Common myeloid progenitor, CD34-positive (primary cell): ENCODE data around the gene RDX.

Experiments
- CTCF ChIA-PET: fragments of 350-600 bp; sonication (Branson Sonifier 250); formaldehyde crosslinking; loops from one replicate; lab custom pipeline; 2021; ENCODE audit warnings: antibody characterized with exemption; lab: Charles Lee
- POLR2A ChIA-PET: fragments of 350-600 bp; sonication (Branson Sonifier 250); formaldehyde crosslinking; loops from one replicate; lab custom pipeline; 2021; ENCODE audit warnings: antibody characterized with exemption; lab: Charles Lee
- DNase-seq, 3 donors: peaks; one replicate each; pipeline versions ENCODE4 v3.0.0 to v3.0.0-alpha.2; 2013
- H3K27ac ChIP-seq, 2 experiments: 1 replicate in 1 of 2; 2 replicates in 1 of 2; pipeline ENCODE4 v1.7.0; 2013; ENCODE audit warnings: inconsistent platforms in 2 of 2, low read length in 2 of 2, mild to moderate bottlenecking in 2 of 2, low read depth in 1 of 2, moderate library complexity in 1 of 2; ENCODE audit not compliant: severe bottlenecking in 2 of 2, insufficient read depth in 1 of 2, poor library complexity in 1 of 2
- H3K27me3 ChIP-seq, 5 experiments: replicated peaks in 2 of 5; 1 replicate in 3 of 5; 2 replicates in 2 of 5; pipeline versions ENCODE4 v1.6.1 to v1.7.0; 2013; ENCODE audit warnings: low read length in 4 of 5, mild to moderate bottlenecking in 2 of 5, moderate library complexity in 2 of 5, inconsistent platforms in 1 of 5; ENCODE audit not compliant: insufficient read depth in 5 of 5, control insufficient read depth in 4 of 5
- H3K36me3 ChIP-seq, 4 experiments: 1 replicate in 2 of 4; 2 replicates in 2 of 4; pipeline versions ENCODE4 v1.6.1 to v1.7.0; 2013; ENCODE audit warnings: low read length in 3 of 4, control low read depth in 1 of 4, mild to moderate bottlenecking in 1 of 4; ENCODE audit not compliant: control insufficient read depth in 4 of 4, insufficient read depth in 4 of 4
- H3K4me1 ChIP-seq, 4 experiments: 1 replicate in 3 of 4; 2 replicates in 1 of 4; pipeline versions ENCODE4 v1.6.1 to v1.7.1; 2013; ENCODE audit warnings: low read length in 3 of 4, mild to moderate bottlenecking in 3 of 4, control low read depth in 1 of 4, inconsistent platforms in 1 of 4, moderate library complexity in 1 of 4; ENCODE audit not compliant: control insufficient read depth in 4 of 4, insufficient read depth in 4 of 4; ENCODE audit errors: control extremely low read depth in 1 of 4
- H3K4me3 ChIP-seq, 7 experiments: 1 replicate in 4 of 7; 2 replicates in 3 of 7; pipeline versions ENCODE4 v1.5.1 to v1.7.0; 2013; ENCODE audit warnings: mild to moderate bottlenecking in 7 of 7, low read length in 6 of 7, moderate library complexity in 6 of 7, inconsistent platforms in 2 of 7, low read depth in 2 of 7, control low read depth in 1 of 7; ENCODE audit not compliant: insufficient read depth in 4 of 7, control insufficient read depth in 1 of 7; ENCODE audit errors: extremely low read depth in 1 of 7
- H3K9me3 ChIP-seq, 5 experiments: 1 replicate in 4 of 5; 2 replicates in 1 of 5; pipeline versions ENCODE4 v1.6.1 to v1.7.1; 2013; ENCODE audit warnings: low read length in 4 of 5, mild to moderate bottlenecking in 2 of 5, inconsistent platforms in 1 of 5, low read depth in 1 of 5, moderate library complexity in 1 of 5; ENCODE audit not compliant: control insufficient read depth in 4 of 5, insufficient read depth in 2 of 5; ENCODE audit errors: control extremely low read depth in 1 of 5
- WGBS: methylation state at CpG from one replicate; pipeline ENCODE4 v1.1.5; 2013; ENCODE audit not compliant: insufficient coverage; 5-methylcytosine and 5-hydroxymethylcytosine counted together

Gene RDX

DNA sequence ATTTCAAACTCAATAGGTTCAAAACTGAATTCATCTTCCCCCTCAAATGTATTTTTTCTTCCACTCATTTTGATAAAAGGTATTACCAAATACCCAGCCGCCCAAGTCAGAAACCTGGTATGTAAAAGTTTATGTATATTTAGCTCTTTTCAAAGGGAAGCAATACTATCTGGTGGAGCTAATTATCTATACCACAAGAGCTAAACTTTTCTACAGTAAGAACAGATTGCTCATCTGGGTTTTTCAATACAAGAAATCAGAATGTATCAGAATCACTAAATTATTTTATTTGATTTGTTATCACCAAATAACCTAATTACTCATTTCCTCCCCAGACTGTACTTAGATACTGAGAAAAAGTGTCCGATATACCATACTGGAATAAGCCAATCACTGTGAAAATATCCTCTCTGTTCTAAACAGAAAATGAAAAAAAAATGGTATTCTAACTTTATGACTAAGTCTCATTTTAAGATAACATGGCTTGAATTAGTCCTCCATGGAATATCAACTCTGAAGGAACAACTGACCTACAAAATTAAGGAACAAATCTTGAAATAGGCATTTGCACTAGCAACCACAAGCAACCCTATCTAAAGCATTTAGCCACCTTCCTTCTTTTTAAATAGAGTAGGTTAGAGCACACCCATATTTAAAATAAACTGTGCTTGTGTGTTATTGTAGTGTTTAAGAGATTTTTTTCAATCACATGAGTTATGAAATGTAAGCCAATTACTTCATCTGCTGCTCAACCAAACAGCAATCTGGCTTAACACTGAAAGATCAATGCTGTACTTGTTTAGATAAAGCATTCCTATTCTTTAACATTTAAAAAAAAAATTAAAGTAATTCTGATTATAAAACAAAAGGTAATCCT lies 35.0 kb downstream of the RDX start:
- Histone ChIP-seq H3K36me3 (peaks cover 7 to 49% (median 29%) of the 10 kb centered on the region in 4 experiments), H3K27me3 (no peaks in the 10 kb centered on the region), H3K27ac (no peak overlapping the region), H3K9me3 (no peaks in the 10 kb centered on the region), H3K4me1 (no peaks in the 10 kb centered on the region), H3K4me3 (no peak overlapping the region)
- CTCF ChIA-PET: interaction anchor here (1.0 kb wide), 1 partner anchor 9 kb away, joined by 3 read pairs; no protein-coding TSS in a partner anchor
- no peak for DNase-seq
- POLR2A ChIA-PET: no interaction called here
- no CpG with 5 or more reads among the region's 2 CpGs for WGBS

DNA sequence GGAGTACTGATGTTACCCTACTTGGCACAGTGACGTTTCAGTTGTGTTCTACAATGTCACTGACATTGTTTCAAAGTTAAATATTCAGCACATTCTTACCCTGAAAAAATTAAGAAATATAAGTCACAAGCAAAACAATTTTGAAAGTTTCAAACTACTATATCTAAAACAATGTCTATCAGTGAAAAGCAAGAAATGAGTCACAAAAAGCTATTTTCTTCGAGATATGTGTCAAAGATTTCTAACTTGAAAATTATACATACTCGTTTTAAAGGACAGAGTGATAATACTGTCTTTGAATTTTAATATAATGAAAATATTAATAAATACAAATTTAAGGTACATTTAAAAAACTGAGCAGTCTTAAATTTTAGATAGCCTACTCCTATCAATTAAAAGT lies 42.9 kb downstream of the RDX start:
- 100% methylated on average over 1 of the region's 3 CpGs for WGBS
- H3K9me3 ChIP-seq: no peaks in the 10 kb centered on the region
- ChIA-PET POLR2A (no interaction called here), CTCF (no interaction called here)
- H3K27ac ChIP-seq: no peak overlapping the region
- H3K36me3 ChIP-seq: peaks cover 12 to 56% (median 28%) of the 10 kb centered on the region in 4 experiments
- peaks cover 0 to 20% (median 3%) of the 10 kb centered on the region in 4 experiments for H3K4me1 ChIP-seq
- no peak for DNase-seq
- H3K4me3 ChIP-seq: no peak overlapping the region
- no peaks in the 10 kb centered on the region for H3K27me3 ChIP-seq

- ChIA-PET POLR2A (no interaction called here), CTCF (interaction anchor here (3.7 kb wide), 1 partner anchor 22 kb away, joined by 24 read pairs; no protein-coding TSS in a partner anchor)
- no peak overlapping the region for H3K4me3 ChIP-seq
- peaks cover 0 to 20% (median 3%) of the 10 kb centered on the region in 4 experiments for H3K4me1 ChIP-seq
- no peak overlapping the region for H3K27ac ChIP-seq
- H3K27me3 ChIP-seq: no peaks in the 10 kb centered on the region
- no peaks in the 10 kb centered on the region for H3K9me3 ChIP-seq
- no CpG with 5 or more reads among the region's 1 CpG for WGBS
- peak in 2 of 3 donors; percentile 17 to 25 for DNase-seq
- H3K36me3 ChIP-seq: peaks cover 15 to 53% (median 30%) of the 10 kb centered on the region in 4 experiments
These were observed 44.6 kb downstream of the RDX start for GRCh38 chr11:110251836-110252235.

DNA sequence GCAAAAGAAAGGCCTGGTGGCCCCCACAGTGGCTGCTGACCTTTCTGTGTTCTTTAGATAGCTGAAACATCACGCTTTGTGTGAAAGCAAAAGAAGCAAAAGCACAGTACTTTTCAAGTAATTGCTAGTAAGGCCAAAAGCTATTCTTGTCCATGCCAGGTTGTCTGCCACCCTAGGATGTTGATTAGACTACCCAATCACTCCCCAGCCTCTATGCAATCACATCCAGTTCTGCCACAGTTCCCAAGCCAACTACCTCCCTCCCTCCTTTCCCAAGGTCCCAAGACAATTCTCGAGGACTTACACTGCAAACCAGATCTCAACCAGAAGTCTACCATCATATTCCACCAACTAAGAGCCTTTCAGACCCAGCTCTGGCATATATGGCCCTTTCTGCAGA lies 46.2 kb downstream of the RDX start:
- peaks cover 19 to 58% (median 33%) of the 10 kb centered on the region in 4 experiments for H3K36me3 ChIP-seq
- peaks cover 0 to 9% (median 2%) of the 10 kb centered on the region in 4 experiments for H3K4me1 ChIP-seq
- no peak overlapping the region for H3K4me3 ChIP-seq
- no peak for DNase-seq
- H3K27ac ChIP-seq: peak overlapping the region in 1 of 2 experiments; percentile 38
- ChIA-PET POLR2A (interaction anchor here (0.8 kb wide), 1 partner anchor 9 kb away, joined by 3 read pairs; no protein-coding TSS in a partner anchor), CTCF (interaction anchor here (0.7 to 3.7 kb wide), 7 partner anchors 11 to 53 kb away, joined by 3 to 24 read pairs (median 4); no protein-coding TSS in a partner anchor)
- 100% methylated on average over 1 of the region's 2 CpGs for WGBS
- H3K9me3 ChIP-seq: no peaks in the 10 kb centered on the region
- H3K27me3 ChIP-seq: no peaks in the 10 kb centered on the region

DNA sequence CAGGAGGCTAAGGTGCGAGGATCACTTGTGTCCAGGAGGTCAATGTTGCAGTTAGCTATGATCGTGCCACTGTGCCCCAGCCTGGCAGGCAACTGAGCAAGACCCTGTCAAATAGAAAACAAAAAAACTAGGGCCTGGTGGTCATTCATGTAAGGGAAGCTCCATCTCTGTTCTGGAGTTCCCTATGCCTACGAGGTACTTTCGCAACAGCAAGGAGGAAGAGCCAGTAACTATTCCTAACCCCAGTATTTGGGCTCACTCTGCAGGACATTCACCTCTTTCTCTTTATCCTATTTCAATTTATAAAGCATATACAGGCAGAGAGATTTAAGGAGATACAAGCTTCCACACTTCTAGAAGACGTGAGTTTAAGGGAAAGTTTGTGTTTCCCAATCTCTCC lies 46.6 kb downstream of the RDX start:
- POLR2A ChIA-PET: interaction anchor here (0.8 kb wide), 1 partner anchor 9 kb away, joined by 3 read pairs; no protein-coding TSS in a partner anchor
- Histone ChIP-seq H3K27ac (peak overlapping the region in 1 of 2 experiments; percentile 38), H3K36me3 (peaks cover 21 to 60% (median 34%) of the 10 kb centered on the region in 4 experiments), H3K9me3 (no peaks in the 10 kb centered on the region), H3K4me1 (peaks cover 0 to 7% (median 2%) of the 10 kb centered on the region in 4 experiments), H3K27me3 (no peaks in the 10 kb centered on the region), H3K4me3 (no peak overlapping the region)
- CTCF ChIA-PET: interaction anchor here (0.7 to 3.7 kb wide), 10 partner anchors 11 to 52 kb away, joined by 3 to 24 read pairs (median 4); no protein-coding TSS in a partner anchor
- WGBS: 100% methylated on average over 3 of the region's 5 CpGs
- no peak for DNase-seq

- H3K4me3 ChIP-seq: no peak overlapping the region
- no peaks in the 10 kb centered on the region for H3K27me3 ChIP-seq
- CTCF ChIA-PET: interaction anchor here (0.6 to 3.7 kb wide), 8 partner anchors 17 to 46 kb away, joined by 3 to 24 read pairs (median 4); no protein-coding TSS in a partner anchor
- POLR2A ChIA-PET: no interaction called here
- H3K36me3 ChIP-seq: peaks cover 20 to 62% (median 34%) of the 10 kb centered on the region in 4 experiments
- WGBS: 100% methylated on average over 1 of the region's 1 CpG
- no peak overlapping the region for H3K27ac ChIP-seq
- no peaks in the 10 kb centered on the region for H3K9me3 ChIP-seq
- peak; percentile 13 to 38 (median 32) for DNase-seq
- H3K4me1 ChIP-seq: peaks cover 0 to 7% (median 2%) of the 10 kb centered on the region in 4 experiments
These were observed 47.3 kb downstream of the RDX start for GRCh38 chr11:110249066-110249465.
